Keratinocyte (primary cell): ENCODE measurements around the gene MYMX. TPM values are rescaled to one million over a fixed set of nuclear protein-coding genes. Genes with fewer than 3 reads are reported as not detected.

Source experiments
- DNase-seq: peaks from one replicate; pipeline ENCODE4 v3.0.0-alpha.2; 2011; ENCODE audit warnings: low read depth, missing footprints, low spot score
- FAIRE-seq: peaks from 2 replicates; lab custom pipeline; 2011; peaks lifted over from hg19 to GRCh38; lab: Jason Lieb, UNC
- H2AFZ ChIP-seq: 2 replicates; pipeline ENCODE4 v1.6.0; 2012; ENCODE audit warnings: low read length, control low read depth, inconsistent platforms; ENCODE audit not compliant: control insufficient read depth
- H3K27ac ChIP-seq: 2 replicates; pipeline ENCODE4 v1.5.1; 2011; ENCODE audit warnings: low read length; ENCODE audit not compliant: control insufficient read depth, insufficient read depth
- H3K27me3 ChIP-seq: 3 replicates; pipeline ENCODE4 v1.6.0; 2011; ENCODE audit warnings: low read length; ENCODE audit not compliant: control insufficient read depth, insufficient read depth; ENCODE audit errors: extremely low read depth
- H3K36me3 ChIP-seq, 2 experiments: 2 replicates in 1 of 2; 3 replicates in 1 of 2; pipeline ENCODE4 v1.5.1; 2011; ENCODE audit warnings: low read length in 2 of 2, mild to moderate bottlenecking in 1 of 2; ENCODE audit not compliant: control insufficient read depth in 2 of 2, insufficient read depth in 2 of 2; ENCODE audit errors: extremely low read depth in 1 of 2
- H3K4me1 ChIP-seq: 3 replicates; pipeline ENCODE4 v1.5.1; 2011; ENCODE audit warnings: low read length; ENCODE audit not compliant: control insufficient read depth, insufficient read depth; ENCODE audit errors: extremely low read depth
- H3K4me2 ChIP-seq: 3 replicates; pipeline ENCODE4 v1.6.0; 2011; ENCODE audit warnings: low read depth, low read length; ENCODE audit not compliant: control insufficient read depth, insufficient read depth; ENCODE audit errors: extremely low read depth
- H3K4me3 ChIP-seq, 3 experiments: fragments of 200-600 bp in 1 of 3; sonication (generic) in 1 of 3; 2 replicates in 2 of 3; 3 replicates in 1 of 3; pipeline ENCODE4 v1.5.1; 2011 to 2016; ENCODE audit warnings: low read length in 3 of 3, mild to moderate bottlenecking in 3 of 3, control low read depth in 2 of 3, inconsistent platforms in 1 of 3, low read depth in 1 of 3, mixed read lengths in 1 of 3, mixed run types in 1 of 3, moderate library complexity in 1 of 3; ENCODE audit not compliant: control insufficient read depth in 2 of 3, insufficient read depth in 2 of 3; ENCODE audit errors: extremely low read depth in 1 of 3
- H3K79me2 ChIP-seq: 2 replicates; pipeline ENCODE4 v1.6.0; 2012; ENCODE audit warnings: low read length; ENCODE audit not compliant: control insufficient read depth, insufficient read depth
- H3K9ac ChIP-seq: 3 replicates; pipeline ENCODE4 v1.6.0; 2011; ENCODE audit warnings: low read length; ENCODE audit not compliant: control insufficient read depth, insufficient read depth; ENCODE audit errors: extremely low read depth
- H3K9me1 ChIP-seq: 3 replicates; pipeline ENCODE4 v1.6.0; 2011; ENCODE audit warnings: low read length; ENCODE audit not compliant: control insufficient read depth, insufficient read depth; ENCODE audit errors: extremely low read depth
- H3K9me3 ChIP-seq: 2 replicates; pipeline ENCODE4 v1.5.1; 2012; ENCODE audit warnings: low read depth, low read length; ENCODE audit not compliant: control insufficient read depth
- H4K20me1 ChIP-seq: 3 replicates; pipeline ENCODE4 v1.6.0; 2011; ENCODE audit warnings: low read length; ENCODE audit not compliant: control insufficient read depth, insufficient read depth; ENCODE audit errors: extremely low read depth
- CTCF ChIP-seq, 3 experiments: IDR thresholded peaks in 1 of 3; conservative IDR thresholded peaks in 1 of 3; optimal IDR thresholded peaks in 1 of 3; 2 replicates in 2 of 3; 3 replicates in 1 of 3; pipeline versions ENCODE3 to v1.5.1; 2011; ENCODE audit warnings: low read length in 3 of 3, mild to moderate bottlenecking in 3 of 3, moderate library complexity in 2 of 3, control low read depth in 1 of 3, inconsistent platforms in 1 of 3; ENCODE audit not compliant: insufficient read depth in 2 of 3; ENCODE audit errors: extremely low read depth in 1 of 3
- EZH2 ChIP-seq: IDR thresholded peaks from one replicate; pipeline ENCODE4 v1.6.1; 2012; ENCODE audit warnings: inconsistent platforms, mild to moderate bottlenecking, low read length, moderate library complexity
- dilution Hi-C: fragments of 300-500 bp; cut with MboI; formaldehyde crosslinking; loops from one replicate; pipeline ENCODE4 v1.7.0; 2020; ENCODE audit warnings: low sequenced_read_pairs; ENCODE audit not compliant: extremely low pct_ligation_motif_present
- polyA plus RNA-seq, 5 experiments: library from polyadenylated mRNA; depleted of rRNA in 3 of 5; stranded (reverse) in 3 of 5; stranded (forward) in 1 of 5; unstranded in 1 of 5; fragments of >200 nt; gene quantifications; 1 replicate in 1 of 5; 2 replicates in 3 of 5; 3 replicates in 1 of 5; pipeline versions ENCODE4 v1.2.1 to v1.2.3, GENCODE V29; 2011 to 2012; ENCODE audit warnings: missing spikeins in 2 of 5, low read depth in 1 of 5, low replicate concordance in 1 of 5

The MYMX gene
- polyA plus RNA-seq, 1 donor (not counting 4 experiments of a cell fraction or from before 2014, with no cell fraction given): 0.09 TPM

GRCh38 chr6:44211284-44211683 is 5.4 kb upstream of the MYMX start:
- Histone ChIP-seq H4K20me1 (no peaks in the 10 kb centered on the region), H3K9me3 (no peaks in the 10 kb centered on the region), H3K4me3 (no peak overlapping the region), H3K4me2 (no peak overlapping the region), H3K9me1 (no peaks in the 10 kb centered on the region), H2AFZ (no peak overlapping the region), H3K79me2 (no peaks in the 10 kb centered on the region), H3K9ac (no peak overlapping the region), H3K36me3 (no peaks in the 10 kb centered on the region), H3K4me1 (peaks cover 5% of the 10 kb centered on the region), H3K27ac (no peak overlapping the region), H3K27me3 (no peaks in the 10 kb centered on the region)
- dilution Hi-C loops: no loop called here
- TF ChIP-seq CTCF (optimal IDR thresholded peaks at IDR 0.05 in 1 of 3, IDR thresholded peaks at IDR 0.05 in 1 of 3, conservative IDR thresholded peaks at IDR 0.05 in 1 of 3; ENCODE audit: extremely low read depth in 1 of 3, insufficient read depth in 2 of 3, low read length in 3 of 3) (no peak), EZH2 (no peak)
- no peak for FAIRE-seq
- no peak for DNase-seq

- H3K4me3 ChIP-seq: no peak overlapping the region
- no peaks in the 10 kb centered on the region for H3K9me3 ChIP-seq
- dilution Hi-C loops: no loop called here
These were observed 2.4 kb upstream of the MYMX start for GRCh38 chr6:44214307-44214706.

More at GRCh38 chr6:44214307-44214706, 2.4 kb upstream of the MYMX start:
- TF ChIP-seq CTCF (optimal IDR thresholded peaks at IDR 0.05 in 1 of 3, IDR thresholded peaks at IDR 0.05 in 1 of 3, conservative IDR thresholded peaks at IDR 0.05 in 1 of 3; ENCODE audit: extremely low read depth in 1 of 3, insufficient read depth in 2 of 3, low read length in 3 of 3): no peak
- no peak for TF ChIP-seq EZH2
- no peak overlapping the region for H3K9ac ChIP-seq
- no peaks in the 10 kb centered on the region for H3K36me3 ChIP-seq
- no peak for DNase-seq
- peaks cover 12% of the 10 kb centered on the region for H3K4me1 ChIP-seq
- no peak overlapping the region for H2AFZ ChIP-seq
- FAIRE-seq: no peak
- H3K9me1 ChIP-seq: no peaks in the 10 kb centered on the region
- H4K20me1 ChIP-seq: no peaks in the 10 kb centered on the region
- H3K27me3 ChIP-seq: no peaks in the 10 kb centered on the region
- no peaks in the 10 kb centered on the region for H3K79me2 ChIP-seq
- no peak overlapping the region for H3K4me2 ChIP-seq
- H3K27ac ChIP-seq: no peak overlapping the region
